IMR-90 (cell line): ENCODE measurements around the gene GLS. TPM values are rescaled to one million over a fixed set of nuclear protein-coding genes. Genes with fewer than 3 reads are reported as not detected.

Experiments used
- ATAC-seq: fragments of 200-7000 bp; cut with Tn5 transposase; 2 replicates; pipeline ENCODE4 v1.9.1; 2020; ENCODE audit warnings: low read depth, mild to moderate bottlenecking, moderate library complexity
- BruUV-seq: library from RNA; stranded (reverse); fragments of 400-500 nt; replicated peaks from 2 replicates; lab custom pipeline; 2021; lab: Mats Ljungman, UMichigan
- CTCF ChIA-PET: fragments of 300-600 bp; formaldehyde crosslinking; extraction: SDS; loops from one replicate; lab custom pipeline; 2021; ENCODE audit warnings: antibody characterized with exemption; lab: Yijun Ruan, JAX
- POLR2A ChIA-PET: fragments of 300-600 bp; sonication (Branson Sonifier 250); formaldehyde crosslinking; loops from one replicate; lab custom pipeline; 2022; ENCODE audit warnings: antibody characterized with exemption; ENCODE audit not compliant: unreplicated experiment; lab: Charles Lee
- DNase-seq: peaks from one replicate; pipeline ENCODE4 v3.0.0; 2013
- H2AFZ ChIP-seq: replicated peaks from 2 replicates; pipeline ENCODE3; 2013; ENCODE audit warnings: low read length, mild to moderate bottlenecking; ENCODE audit not compliant: poor library complexity
- H2AK5ac ChIP-seq: 2 replicates; pipeline ENCODE4 v1.6.1; 2013; ENCODE audit warnings: low read depth, low read length, inconsistent platforms
- H2AK9ac ChIP-seq: replicated peaks from 2 replicates; pipeline ENCODE3; 2013; ENCODE audit warnings: mild to moderate bottlenecking, low read depth, low read length, moderate library complexity; ENCODE audit not compliant: poor library complexity
- H2BK120ac ChIP-seq: 2 replicates; pipeline ENCODE4 v1.6.1; 2013; ENCODE audit warnings: low read depth, low read length, inconsistent platforms
- H2BK15ac ChIP-seq: 3 replicates; pipeline ENCODE4 v1.6.1; 2013; ENCODE audit warnings: low read depth, low read length, inconsistent platforms
- H2BK20ac ChIP-seq: 2 replicates; pipeline ENCODE4 v1.6.1; 2013; ENCODE audit warnings: low read depth, mild to moderate bottlenecking, inconsistent platforms, low read length, moderate library complexity
- H2BK5ac ChIP-seq: 2 replicates; pipeline ENCODE4 v1.6.1; 2013; ENCODE audit warnings: mild to moderate bottlenecking, low read depth, low read length, inconsistent platforms; ENCODE audit not compliant: poor library complexity, severe bottlenecking
- H3K14ac ChIP-seq: replicated peaks from 2 replicates; pipeline ENCODE4 v1.6.1; 2013; ENCODE audit warnings: low read depth, low read length, inconsistent platforms
- H3K18ac ChIP-seq: 2 replicates; pipeline ENCODE4 v1.6.1; 2013; ENCODE audit warnings: low read depth, low read length, control low read depth
- H3K23ac ChIP-seq: 2 replicates; pipeline ENCODE4 v1.6.1; 2013; ENCODE audit warnings: low read depth, low read length, inconsistent platforms
- H3K27ac ChIP-seq: 2 replicates; pipeline ENCODE4 v1.5.1; 2013; ENCODE audit warnings: mild to moderate bottlenecking, control low read depth, low read length; ENCODE audit not compliant: insufficient read depth
- H3K27me3 ChIP-seq: 2 replicates; pipeline ENCODE4 v1.6.1; 2013; ENCODE audit warnings: low read length; ENCODE audit not compliant: control insufficient read depth, insufficient read depth
- H3K36me3 ChIP-seq: 2 replicates; pipeline ENCODE4 v1.6.1; 2013; ENCODE audit warnings: low read length, mixed read lengths; ENCODE audit not compliant: control insufficient read depth, insufficient read depth
- H3K4ac ChIP-seq: 2 replicates; pipeline ENCODE4 v1.6.1; 2013; ENCODE audit warnings: low read depth, low read length, inconsistent platforms
- H3K4me1 ChIP-seq: 2 replicates; pipeline ENCODE4 v1.6.1; 2013; ENCODE audit warnings: low read length, mixed read lengths; ENCODE audit not compliant: control insufficient read depth, insufficient read depth
- H3K4me2 ChIP-seq: 2 replicates; pipeline ENCODE4 v1.6.1; 2013; ENCODE audit warnings: low read depth, mild to moderate bottlenecking, control low read depth, low read length, moderate library complexity
- H3K4me3 ChIP-seq: 2 replicates; pipeline ENCODE4 v1.5.1; 2013; ENCODE audit warnings: low read depth, mild to moderate bottlenecking, control low read depth, low read length, moderate library complexity; ENCODE audit not compliant: insufficient read depth
- H3K56ac ChIP-seq: 2 replicates; pipeline ENCODE4 v1.6.1; 2013; ENCODE audit warnings: low read length, inconsistent platforms; ENCODE audit not compliant: insufficient read depth; ENCODE audit errors: extremely low read depth
- H3K79me1 ChIP-seq, 2 experiments: 2 replicates each; pipeline ENCODE4 v1.6.1; 2013; ENCODE audit warnings: low read length in 2 of 2, inconsistent platforms in 1 of 2, low read depth in 1 of 2
- H3K9ac ChIP-seq: 2 replicates; pipeline ENCODE4 v1.6.1; 2013; ENCODE audit warnings: low read depth, low read length, control low read depth
- H3K9me1 ChIP-seq: 2 replicates; pipeline ENCODE4 v1.6.1; 2013; ENCODE audit warnings: low read length, inconsistent platforms; ENCODE audit not compliant: insufficient read depth
- H3K9me3 ChIP-seq: 2 replicates; pipeline ENCODE4 v1.6.1; 2013; ENCODE audit warnings: low read length; ENCODE audit not compliant: control insufficient read depth, insufficient read depth
- H4K20me1 ChIP-seq: 2 replicates; pipeline ENCODE4 v1.6.1; 2013; ENCODE audit warnings: low read length, inconsistent platforms; ENCODE audit not compliant: insufficient read depth
- H4K5ac ChIP-seq: 2 replicates; pipeline ENCODE4 v1.6.1; 2013; ENCODE audit warnings: mild to moderate bottlenecking, low read depth, low read length, control low read depth
- H4K8ac ChIP-seq, 2 experiments: 2 replicates each; pipeline ENCODE4 v1.6.1; 2013; ENCODE audit warnings: low read depth in 2 of 2, low read length in 2 of 2, control low read depth in 1 of 2, inconsistent platforms in 1 of 2
- H4K91ac ChIP-seq: 2 replicates; pipeline ENCODE4 v1.6.1; 2013; ENCODE audit warnings: low read depth, low read length, inconsistent platforms; ENCODE audit not compliant: insufficient read depth
- MAFK ChIP-seq: IDR thresholded peaks from 2 replicates; pipeline ENCODE4 v1.6.1; 2012; ENCODE audit warnings: low read depth, low read length, improper control_type of control experiment
- RCOR1 ChIP-seq: IDR thresholded peaks from 2 replicates; pipeline ENCODE4 v1.6.1; 2012; ENCODE audit warnings: mild to moderate bottlenecking, low read length, improper control_type of control experiment; ENCODE audit not compliant: insufficient replicate concordance
- WGBS, 2 experiments: methylation state at CpG; one replicate each; pipeline versions ENCODE4 v1.1.5 to v1.1.7; 2013; ENCODE audit warnings: missing lambda C conversion rate in 2 of 2; ENCODE audit not compliant: insufficient read length in 1 of 2; ENCODE audit errors: extremely low coverage in 2 of 2; 5-methylcytosine and 5-hydroxymethylcytosine counted together
- dilution Hi-C: fragments of 300-500 bp; cut with HindIII; formaldehyde crosslinking; loops from one replicate; pipeline ENCODE4 v1.14.3; 2018; ENCODE audit warnings: low sequenced_read_pairs; ENCODE audit not compliant: unreplicated experiment
- in situ Hi-C: fragments of 300-500 bp; cut with MboI; formaldehyde crosslinking; loops from 3 replicates; pipeline ENCODE4 v1.14.3; 2019; ENCODE audit warnings: low sequenced_read_pairs, inconsistent platforms, mixed read lengths
- intact Hi-C: fragments of 100-400 bp; cut with micrococcal nuclease; formaldehyde crosslinking; loops from 2 replicates; pipeline ENCODE4 v1.10.0; 2022
- polyA plus RNA-seq, 3 experiments: library from polyadenylated mRNA; depleted of rRNA; stranded (reverse); fragments of >200 nt; gene quantifications; 2 replicates each; pipeline ENCODE4 v1.2.3, GENCODE V29; 2012; ENCODE audit warnings: low replicate concordance in 1 of 3
- total RNA-seq: library from RNA; depleted of rRNA; stranded (reverse); fragments of >200 nt; gene quantifications from 2 replicates; pipeline ENCODE4 v1.2.3, GENCODE V29; 2012

Gene GLS
- total and polyA plus RNA-seq, 2 of the 4 experiments (the other 2 are of a cell fraction): 87.5 to 130 TPM

GRCh38 chr2:190841707-190842505 is 38.7 kb upstream of the GLS start:
- WGBS, 2 experiments: 100% methylated on average over 1 to 2 of the region's 8 CpGs
- no TSS peak for BruUV-seq
- Histone ChIP-seq H3K23ac (no peak overlapping the region), H3K56ac (no peak overlapping the region), H3K14ac (no peak overlapping the region), H4K20me1 (no peaks in the 10 kb centered on the region), H3K9ac (no peak overlapping the region), H2BK20ac (no peak overlapping the region), H3K9me3 (no peaks in the 10 kb centered on the region), H3K9me1 (peaks cover 14% of the 10 kb centered on the region), H2AK9ac (no peak overlapping the region), H2BK15ac (no peak overlapping the region), H2BK5ac (no peak overlapping the region), H3K4me1 (peaks cover 15% of the 10 kb centered on the region), H3K18ac (no peak overlapping the region), H2AFZ (no peak overlapping the region), H3K4me2 (no peak overlapping the region), H3K4ac (no peak overlapping the region), H2BK120ac (no peak overlapping the region), H4K91ac (no peak overlapping the region), H3K4me3 (no peak overlapping the region), H3K36me3 (no peaks in the 10 kb centered on the region), H3K79me1 (peaks cover 0 to 3% of the 10 kb centered on the region in 2 experiments; a peak in 1 of 4 replicates), H4K8ac (no peak overlapping the region), H4K5ac (no peak overlapping the region), H2AK5ac (no peak overlapping the region), H3K27me3 (no peaks in the 10 kb centered on the region), H3K27ac (no peak overlapping the region)
- intact Hi-C loops: no loop called here
- ChIA-PET CTCF (no interaction called here), POLR2A (no interaction called here)
- dilution Hi-C loops: no loop called here
- ATAC-seq (peak; percentile 54), DNase-seq (peak; percentile 69)
- TF ChIP-seq RCOR1: no peak
- TF ChIP-seq MAFK: peak; percentile 29; the same call in 1 of the 2 replicates
- in situ Hi-C loops: no loop called here
